ENCODE results near the gene PTTG2. TPM values are rescaled to one million over a fixed set of nuclear protein-coding genes. Genes with fewer than 3 reads are reported as not detected.
"Not testable (repeated sequence)": the region's sequence is repeated elsewhere in the genome, so short reads cannot be mapped to it uniquely, and the experiment has no call there.

The PTTG2 gene
- polyA plus RNA-seq, 4 donors, result 0.21 TPM; not detected in 3

- no peak for DNase-seq (ENCODE audit: low read depth in 4 of 4, low spot score in 2 of 4)
Observed at GRCh38 chr4:37953620-37954293, 6.4 kb upstream of the PTTG2 start.

GRCh38 chr4:37956941-37957340 is 3.3 kb upstream of the PTTG2 start:
- no peak for DNase-seq (ENCODE audit: low read depth in 4 of 4, low spot score in 2 of 4)

- no peak for DNase-seq (ENCODE audit: low read depth in 4 of 4, low spot score in 2 of 4)
Observed at GRCh38 chr4:37958932-37959331, 1.3 kb upstream of the PTTG2 start.

GRCh38 chr4:37960679-37961450 is 667 bp downstream of the PTTG2 start:
- no peak for DNase-seq (ENCODE audit: low read depth in 4 of 4, low spot score in 2 of 4)

- no peak for DNase-seq (ENCODE audit: low read depth in 4 of 4, low spot score in 2 of 4)
Observed at GRCh38 chr4:37964734-37965457, 4.7 kb downstream of the PTTG2 start.

GRCh38 chr4:37966044-37966443 is 5.8 kb downstream of the PTTG2 start:
- no peak for DNase-seq (ENCODE audit: low read depth in 4 of 4, low spot score in 2 of 4)

- no peak for DNase-seq (ENCODE audit: low read depth in 4 of 4, low spot score in 2 of 4)
Observed at GRCh38 chr4:37967736-37968135, 7.5 kb downstream of the PTTG2 start.

GRCh38 chr4:37968747-37969146 is 8.5 kb downstream of the PTTG2 start:
- no peak for DNase-seq (ENCODE audit: low read depth in 4 of 4, low spot score in 2 of 4)

- no peak for DNase-seq (ENCODE audit: low read depth in 4 of 4, low spot score in 2 of 4)
Observed at GRCh38 chr4:37970702-37971101, 10.5 kb downstream of the PTTG2 start.

GRCh38 chr4:37971202-37971601 is 11.0 kb downstream of the PTTG2 start:
- no peak for DNase-seq (ENCODE audit: low read depth in 4 of 4, low spot score in 2 of 4)

- DNase-seq (ENCODE audit: low read depth in 4 of 4, low spot score in 2 of 4), result no peak
Observed at GRCh38 chr4:37973441-37973840, 13.2 kb downstream of the PTTG2 start.

- not testable (repeated sequence) for DNase-seq (ENCODE audit: low read depth in 4 of 4, low spot score in 2 of 4)
Observed at GRCh38 chr4:37975321-37975822, 15.2 kb downstream of the PTTG2 start.

- DNase-seq (ENCODE audit: low read depth in 4 of 4, low spot score in 2 of 4), result no peak
Observed at GRCh38 chr4:37976507-37976906, 16.3 kb downstream of the PTTG2 start.

GRCh38 chr4:37976991-37977470 is 16.8 kb downstream of the PTTG2 start:
- peak in 1 of 4 donors; percentile 71 for DNase-seq (ENCODE audit: low read depth in 4 of 4, low spot score in 2 of 4)

- DNase-seq (ENCODE audit: low read depth in 4 of 4, low spot score in 2 of 4), result no peak
Observed at GRCh38 chr4:37977471-37978247, 17.5 kb downstream of the PTTG2 start.

- DNase-seq (ENCODE audit: low read depth in 4 of 4, low spot score in 2 of 4), result no peak
Observed at GRCh38 chr4:37978248-37978924, 18.2 kb downstream of the PTTG2 start.

GRCh38 chr4:37980246-37980645 is 20.0 kb downstream of the PTTG2 start:
- DNase-seq (ENCODE audit: low read depth in 4 of 4, low spot score in 2 of 4), result no peak

GRCh38 chr4:37981425-37981824 is 21.2 kb downstream of the PTTG2 start:
- DNase-seq (ENCODE audit: low read depth in 4 of 4, low spot score in 2 of 4), result no peak

GRCh38 chr4:37981844-37982720 is 21.9 kb downstream of the PTTG2 start:
- no peak for DNase-seq (ENCODE audit: low read depth in 4 of 4, low spot score in 2 of 4)

All from left renal cortex interstitium (tissue), 4 donors.